ENCODE data around the gene SCAPER.
"Not testable (repeated sequence)": the region's sequence is repeated elsewhere in the genome, so short reads cannot be mapped to it uniquely, and the experiment has no call there.

Gene SCAPER

GRCh38 chr15:76465728-76466127 is 439.4 kb downstream of the SCAPER start:
- no peak for DNase-seq

GRCh38 chr15:76464247-76464646 is 440.9 kb downstream of the SCAPER start:
- no peak for DNase-seq

- peak; percentile 38 for DNase-seq
These were observed 444.3 kb downstream of the SCAPER start for GRCh38 chr15:76460871-76461270.

- no peak for DNase-seq
These were observed 444.8 kb downstream of the SCAPER start for GRCh38 chr15:76460347-76460746.

- no peak for DNase-seq
These were observed 453.6 kb downstream of the SCAPER start for GRCh38 chr15:76451540-76451939.

GRCh38 chr15:76449455-76449854 is 455.7 kb downstream of the SCAPER start:
- DNase-seq = no peak

- DNase-seq = no peak
These were observed 456.4 kb downstream of the SCAPER start for GRCh38 chr15:76448755-76449154.

GRCh38 chr15:76447728-76448441 is 457.3 kb downstream of the SCAPER start:
- DNase-seq = no peak

GRCh38 chr15:76440441-76440840 is 464.7 kb downstream of the SCAPER start:
- DNase-seq = no peak

GRCh38 chr15:76439542-76439941 is 465.6 kb downstream of the SCAPER start:
- DNase-seq = no peak

GRCh38 chr15:76433798-76434400 is 471.2 kb downstream of the SCAPER start:
- peak; percentile 28 for DNase-seq

- not testable (repeated sequence) for DNase-seq
These were observed 472.1 kb downstream of the SCAPER start for GRCh38 chr15:76433036-76433435.

GRCh38 chr15:76432604-76433003 is 472.5 kb downstream of the SCAPER start:
- DNase-seq = no peak

GRCh38 chr15:76431971-76432370 is 473.2 kb downstream of the SCAPER start:
- peak; percentile 27 for DNase-seq

GRCh38 chr15:76430711-76431110 is 474.4 kb downstream of the SCAPER start:
- not testable (repeated sequence) for DNase-seq

- DNase-seq = no peak
These were observed 475.5 kb downstream of the SCAPER start for GRCh38 chr15:76429661-76430060.

GRCh38 chr15:76426941-76427340 is 478.2 kb downstream of the SCAPER start:
- DNase-seq = no peak

GRCh38 chr15:76418352-76419140 is 486.6 kb downstream of the SCAPER start:
- no peak for DNase-seq

- no peak for DNase-seq
These were observed 503.9 kb downstream of the SCAPER start for GRCh38 chr15:76401285-76401684.

GRCh38 chr15:76398317-76399104 is 506.6 kb downstream of the SCAPER start:
- no peak for DNase-seq

GRCh38 chr15:76393614-76394013 is 511.5 kb downstream of the SCAPER start:
- DNase-seq = peak; percentile 73

GRCh38 chr15:76391847-76392246 is 513.3 kb downstream of the SCAPER start:
- DNase-seq = peak; percentile 23

- no peak for DNase-seq
These were observed 513.8 kb downstream of the SCAPER start for GRCh38 chr15:76391309-76391708.
